ENCODE data around the gene SLC25A46. TPM values are rescaled to one million over a fixed set of nuclear protein-coding genes. Genes with fewer than 3 reads are reported as not detected.
"Not testable (repeated sequence)": the region's sequence is repeated elsewhere in the genome, so short reads cannot be mapped to it uniquely, and the experiment has no call there.

Gene SLC25A46
- total RNA-seq, 1 donor from 2014 or later, result 43.6 TPM

DNA sequence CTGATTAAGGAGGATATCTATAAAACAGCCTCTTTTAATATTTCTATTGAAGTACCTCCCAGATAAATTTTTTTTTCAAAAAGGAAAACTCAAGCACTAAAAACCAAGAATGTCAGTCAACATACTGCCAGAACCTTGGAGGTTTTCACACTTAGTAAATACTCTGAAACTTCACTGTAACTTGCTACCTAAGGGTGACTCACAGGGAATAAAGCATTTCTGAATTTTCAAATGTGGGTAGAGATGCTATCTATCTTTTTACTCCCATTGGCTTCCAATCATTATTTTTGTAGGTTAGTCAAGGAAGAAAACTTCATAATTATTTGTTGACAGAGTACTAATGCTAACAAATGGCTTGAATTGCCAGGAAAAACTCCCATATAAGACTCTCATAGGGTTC is 46.1 kb downstream of the SLC25A46 start:
- Histone ChIP-seq H3K9ac (no peak overlapping the region), H4K20me1 (ENCODE audit: low read depth) (no peaks in the 10 kb centered on the region), H3K4me2 (no peak overlapping the region), H3F3A (ENCODE audit: low read depth) (no peaks in the 10 kb centered on the region), H3K9me3 (ENCODE audit: low read depth) (no peaks in the 10 kb centered on the region), H3K36me3 (no peaks in the 10 kb centered on the region), H3K27me3 (no peaks in the 10 kb centered on the region), H2AFZ (replicated peaks) (no peak overlapping the region), H3K27ac (no peak overlapping the region), H3K4me3 (no peak overlapping the region), H3K4me1 (no peaks in the 10 kb centered on the region), H3K79me2 (ENCODE audit: low read depth) (no peaks in the 10 kb centered on the region)
- no peaks in the 10 kb centered on the region for H3K27me3 Mint-ChIP-seq (ENCODE audit: insufficient read depth, low read depth)
- TF ChIP-seq EZH2 (IDR thresholded peaks at IDR 0.05), result no peak
- TF ChIP-seq, protein P1, sequence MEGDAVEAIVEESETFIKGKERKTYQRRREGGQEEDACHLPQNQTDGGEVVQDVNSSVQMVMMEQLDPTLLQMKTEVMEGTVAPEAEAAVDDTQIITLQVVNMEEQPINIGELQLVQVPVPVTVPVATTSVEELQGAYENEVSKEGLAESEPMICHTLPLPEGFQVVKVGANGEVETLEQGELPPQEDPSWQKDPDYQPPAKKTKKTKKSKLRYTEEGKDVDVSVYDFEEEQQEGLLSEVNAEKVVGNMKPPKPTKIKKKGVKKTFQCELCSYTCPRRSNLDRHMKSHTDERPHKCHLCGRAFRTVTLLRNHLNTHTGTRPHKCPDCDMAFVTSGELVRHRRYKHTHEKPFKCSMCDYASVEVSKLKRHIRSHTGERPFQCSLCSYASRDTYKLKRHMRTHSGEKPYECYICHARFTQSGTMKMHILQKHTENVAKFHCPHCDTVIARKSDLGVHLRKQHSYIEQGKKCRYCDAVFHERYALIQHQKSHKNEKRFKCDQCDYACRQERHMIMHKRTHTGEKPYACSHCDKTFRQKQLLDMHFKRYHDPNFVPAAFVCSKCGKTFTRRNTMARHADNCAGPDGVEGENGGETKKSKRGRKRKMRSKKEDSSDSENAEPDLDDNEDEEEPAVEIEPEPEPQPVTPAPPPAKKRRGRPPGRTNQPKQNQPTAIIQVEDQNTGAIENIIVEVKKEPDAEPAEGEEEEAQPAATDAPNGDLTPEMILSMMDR (IDR thresholded peaks at IDR 0.05), result no peak
- TF ChIP-seq EZH2phosphoT487 (IDR thresholded peaks at IDR 0.05), result no peak
- no peaks in the 10 kb centered on the region for H3K9me3 Mint-ChIP-seq
- H3K36me3 Mint-ChIP-seq, result no peaks in the 10 kb centered on the region
- no peak for DNase-seq (ENCODE audit: low spot score)
- no peaks in the 10 kb centered on the region for H3K4me1 Mint-ChIP-seq
- H3K27ac Mint-ChIP-seq, result no peak overlapping the region
- no peak overlapping the region for H3K4me3 Mint-ChIP-seq

DNA sequence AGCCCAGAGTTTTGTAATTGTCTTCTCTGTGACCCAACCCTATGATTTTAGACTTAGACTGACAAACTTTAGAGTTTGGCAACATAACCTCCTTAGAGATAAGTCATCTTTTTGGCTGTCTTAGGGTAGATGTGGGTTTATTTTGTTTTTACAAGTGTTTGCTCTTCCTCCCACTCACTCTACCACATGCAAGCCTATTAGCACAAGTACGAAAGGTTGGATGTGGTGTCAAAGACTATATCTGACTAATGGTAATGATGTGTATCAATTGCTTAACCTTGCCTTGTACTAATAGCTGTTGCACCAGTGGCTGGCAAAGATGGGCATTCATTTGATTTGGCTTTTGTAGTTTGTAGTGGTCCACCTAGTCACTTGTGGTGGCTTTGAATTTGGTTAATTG is 46.5 kb downstream of the SLC25A46 start:
- Histone ChIP-seq H3K27ac (no peak overlapping the region), H3K36me3 (no peaks in the 10 kb centered on the region), H3K4me2 (no peak overlapping the region), H3F3A (ENCODE audit: low read depth) (no peaks in the 10 kb centered on the region), H2AFZ (replicated peaks) (no peak overlapping the region), H3K4me3 (no peak overlapping the region), H3K9me3 (ENCODE audit: low read depth) (no peaks in the 10 kb centered on the region), H3K27me3 (no peaks in the 10 kb centered on the region), H3K79me2 (ENCODE audit: low read depth) (no peaks in the 10 kb centered on the region), H3K4me1 (no peaks in the 10 kb centered on the region), H4K20me1 (ENCODE audit: low read depth) (no peaks in the 10 kb centered on the region), H3K9ac (no peak overlapping the region)
- TF ChIP-seq EZH2 (IDR thresholded peaks at IDR 0.05) (no peak), EZH2phosphoT487 (IDR thresholded peaks at IDR 0.05) (no peak)
- TF ChIP-seq, protein P1 (IDR thresholded peaks at IDR 0.05), result no peak
- Mint-ChIP-seq H3K27me3 (ENCODE audit: insufficient read depth, low read depth) (no peaks in the 10 kb centered on the region), H3K27ac (no peak overlapping the region), H3K4me3 (no peak overlapping the region), H3K4me1 (no peaks in the 10 kb centered on the region), H3K9me3 (no peaks in the 10 kb centered on the region), H3K36me3 (no peaks in the 10 kb centered on the region)
- no peak for DNase-seq (ENCODE audit: low spot score)

DNA sequence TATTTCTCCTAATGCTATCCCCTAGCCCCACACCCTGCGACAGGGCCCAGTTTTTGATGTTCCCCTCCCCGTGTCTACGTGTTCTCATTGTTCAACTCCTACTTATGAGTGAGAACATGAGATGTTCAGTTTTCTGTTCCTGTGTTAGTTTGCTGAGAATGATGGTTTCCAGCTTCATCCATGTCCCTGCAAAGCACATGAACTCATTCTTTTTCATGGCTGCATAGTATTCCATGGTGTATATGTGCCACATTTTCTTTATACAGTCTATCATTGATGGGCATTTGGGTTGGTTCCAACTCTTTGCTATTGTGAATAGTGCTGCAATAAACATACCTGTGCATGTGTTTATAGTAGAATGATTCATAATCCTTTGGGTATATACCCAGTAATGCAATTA is 49.2 kb downstream of the SLC25A46 start:
- H3K4me1 ChIP-seq, H3K36me3 Mint-ChIP-seq: not testable (repeated sequence)

DNA sequence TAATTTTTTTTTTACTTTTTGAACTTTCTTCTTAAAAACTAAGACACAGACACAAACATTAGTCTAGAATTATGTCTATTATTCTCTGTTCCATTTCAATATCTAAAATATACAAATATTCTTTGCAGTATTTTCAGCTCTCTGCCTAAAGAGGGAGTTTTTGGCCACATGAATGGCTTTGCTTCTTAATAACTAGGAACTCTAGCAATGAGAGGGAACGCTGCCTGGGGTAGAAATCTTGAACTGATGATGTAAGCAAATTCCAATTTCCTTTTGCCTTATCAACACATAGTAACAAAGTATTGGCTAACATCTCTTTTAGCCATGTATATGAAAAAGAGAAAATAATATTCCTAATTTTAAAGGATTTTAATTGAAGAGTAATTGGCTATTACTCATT is 51.9 kb downstream of the SLC25A46 start:
- H3K4me3 Mint-ChIP-seq, result no peak overlapping the region
- no peaks in the 10 kb centered on the region for H3K36me3 ChIP-seq
- no peaks in the 10 kb centered on the region for H3K27me3 ChIP-seq
- no peak overlapping the region for H3K9ac ChIP-seq
- no peak overlapping the region for H3K27ac Mint-ChIP-seq
- no peak overlapping the region for H3K27ac ChIP-seq
- DNase-seq (ENCODE audit: low spot score), result no peak
- H2AFZ ChIP-seq (replicated peaks), result no peak overlapping the region
- H3K4me1 Mint-ChIP-seq, result no peaks in the 10 kb centered on the region
- H3K4me2 ChIP-seq, result no peak overlapping the region
- H3K9me3 ChIP-seq (ENCODE audit: low read depth), result no peaks in the 10 kb centered on the region
- H3K4me3 ChIP-seq, result no peak overlapping the region
- H3K4me1 ChIP-seq, result no peaks in the 10 kb centered on the region
- H3K9me3 Mint-ChIP-seq, result no peaks in the 10 kb centered on the region
- no peaks in the 10 kb centered on the region for H3K79me2 ChIP-seq (ENCODE audit: low read depth)
- no peaks in the 10 kb centered on the region for H3K27me3 Mint-ChIP-seq (ENCODE audit: insufficient read depth, low read depth)
- no peaks in the 10 kb centered on the region for H3F3A ChIP-seq (ENCODE audit: low read depth)
- H3K36me3 Mint-ChIP-seq, result no peaks in the 10 kb centered on the region
- TF ChIP-seq EZH2 (IDR thresholded peaks at IDR 0.05) (no peak), EZH2phosphoT487 (IDR thresholded peaks at IDR 0.05) (no peak)
- TF ChIP-seq, protein P1 (IDR thresholded peaks at IDR 0.05), result no peak
- H4K20me1 ChIP-seq (ENCODE audit: low read depth), result no peaks in the 10 kb centered on the region

More for the DNA sequence above, 49.2 kb downstream of the SLC25A46 start:
- not testable (repeated sequence) for H3K9me3 Mint-ChIP-seq; H4K20me1 ChIP-seq (ENCODE audit: low read depth); H3K27ac Mint-ChIP-seq; H3K4me2 ChIP-seq; H3K79me2 ChIP-seq (ENCODE audit: low read depth); H3K27me3 Mint-ChIP-seq (ENCODE audit: insufficient read depth, low read depth); H3K9ac ChIP-seq; H3K36me3 ChIP-seq; H3K4me3 ChIP-seq; H3K27me3 ChIP-seq; H3K4me1 Mint-ChIP-seq; H3K9me3 ChIP-seq (ENCODE audit: low read depth); H2AFZ ChIP-seq (replicated peaks); DNase-seq (ENCODE audit: low spot score); H3F3A ChIP-seq (ENCODE audit: low read depth); H3K4me3 Mint-ChIP-seq; H3K27ac ChIP-seq

Data from neural progenitor cell (in vitro differentiated cells).